ENCODE measurements around the gene ASPSCR1. TPM values are rescaled to one million over a fixed set of nuclear protein-coding genes. Genes with fewer than 3 reads are reported as not detected.

ASPSCR1 gene
- total RNA-seq, 2 experiments from 2014 or later, result 34.4 to 35.1 TPM

DNA sequence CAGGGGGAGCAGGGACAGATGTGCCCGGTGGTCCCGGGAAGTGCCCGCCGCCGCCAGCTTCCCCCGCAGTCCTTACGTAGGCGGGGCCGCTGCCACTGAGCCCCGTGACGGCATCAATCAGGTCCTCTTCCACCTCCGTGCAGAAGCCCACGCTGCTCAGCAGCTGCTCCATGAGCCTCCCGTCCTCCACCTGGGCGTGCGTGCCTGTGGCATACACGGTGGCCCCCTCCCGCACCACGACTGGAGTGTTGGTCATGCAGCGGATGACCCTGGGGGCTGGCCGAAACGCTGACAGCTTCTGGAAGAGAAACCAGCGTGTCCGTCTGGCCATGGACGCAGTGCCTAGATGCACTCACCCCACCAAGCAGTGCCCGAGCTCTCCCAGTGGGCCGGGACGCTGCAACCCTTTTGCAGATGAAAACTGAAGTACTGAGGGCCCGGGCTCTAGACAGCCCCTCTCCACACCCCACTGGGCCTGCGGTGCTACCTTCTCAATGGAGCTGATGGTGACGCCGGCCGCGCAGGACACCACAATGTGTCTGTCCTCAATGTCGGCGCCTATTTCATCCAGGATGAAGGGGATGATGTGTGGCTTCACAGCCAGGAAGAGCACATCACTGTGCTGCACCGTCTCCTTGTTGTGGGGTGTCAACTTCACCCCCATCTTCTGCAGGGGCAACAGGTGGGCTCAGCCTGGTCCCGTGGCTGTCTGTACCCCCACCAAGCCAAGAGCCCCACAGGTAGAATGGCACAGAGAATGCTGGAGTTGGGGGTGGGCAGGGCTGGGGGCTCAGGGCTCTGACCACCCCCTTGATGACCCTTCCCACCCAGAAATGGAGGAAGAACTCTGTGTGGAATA, 42.4 kb upstream of the ASPSCR1 start:
- H3K4me1 Mint-ChIP-seq, result peaks cover 19% of the 10 kb centered on the region
- peak overlapping the region; percentile 65 for H3K4me3 Mint-ChIP-seq
- ATAC-seq (ENCODE audit: low read depth) (no peak), DNase-seq (no peak)
- H3K9me3 Mint-ChIP-seq, result no peaks in the 10 kb centered on the region
- H3K27me3 Mint-ChIP-seq, result no peaks in the 10 kb centered on the region
- H3K27ac Mint-ChIP-seq, result no peak overlapping the region
- no peaks in the 10 kb centered on the region for H3K36me3 Mint-ChIP-seq
- POLR2A ChIA-PET, result interaction anchor here (0.6 to 1.5 kb wide), 2 partner anchors 9 to 223 kb away, joined by 5 to 7 read pairs; no protein-coding TSS in a partner anchor

DNA sequence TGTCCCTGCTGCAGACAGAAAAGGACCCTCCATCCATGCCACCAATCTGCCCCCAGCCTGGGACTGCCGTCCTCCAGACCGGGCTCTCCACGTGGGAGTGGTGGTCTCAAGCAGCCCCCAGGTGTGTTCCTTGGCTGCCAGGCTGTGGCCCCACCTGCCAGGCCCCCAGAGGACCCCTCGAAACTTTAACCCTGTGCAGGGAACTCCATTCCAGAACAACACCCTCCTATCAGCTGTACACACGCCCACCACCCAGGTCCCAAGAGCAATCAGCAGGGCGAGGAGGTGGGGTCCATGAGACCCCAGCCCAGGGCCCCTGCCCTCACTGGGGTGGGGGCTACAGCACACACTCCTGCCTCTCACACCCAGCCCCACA, 41.7 kb upstream of the ASPSCR1 start:
- H3K4me1 Mint-ChIP-seq, result peaks cover 19% of the 10 kb centered on the region
- ATAC-seq (ENCODE audit: low read depth) (no peak), DNase-seq (no peak)
- no peaks in the 10 kb centered on the region for H3K36me3 Mint-ChIP-seq
- no peaks in the 10 kb centered on the region for H3K9me3 Mint-ChIP-seq
- POLR2A ChIA-PET, result interaction anchor here (1.5 kb wide), 1 partner anchor 9 kb away, joined by 7 read pairs; no protein-coding TSS in a partner anchor
- peaks cover 2% of the 10 kb centered on the region for H3K27me3 Mint-ChIP-seq
- H3K4me3 Mint-ChIP-seq, result peak overlapping the region; percentile 65
- peak overlapping the region; percentile 42 for H3K27ac Mint-ChIP-seq

DNA sequence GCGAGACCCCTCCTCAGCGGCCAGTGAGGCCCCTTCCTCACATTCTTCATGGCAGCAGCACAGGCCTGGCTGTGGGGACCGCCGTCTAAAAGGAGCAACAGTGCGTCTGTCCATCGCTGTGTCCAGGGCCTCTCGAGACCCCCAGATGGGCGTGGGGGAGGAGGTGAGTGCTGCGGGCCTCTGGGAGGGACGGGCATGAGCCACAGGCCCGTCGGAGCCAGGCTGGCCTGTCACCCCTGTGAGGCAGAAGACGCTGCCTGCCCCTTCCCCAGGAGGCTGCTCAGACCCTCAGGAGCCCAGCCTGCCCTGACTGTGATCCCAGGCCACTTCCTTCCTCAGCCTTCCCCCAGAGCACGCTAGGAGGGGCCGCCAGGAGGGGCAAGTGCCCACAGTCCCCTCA, 38.2 kb upstream of the ASPSCR1 start:
- POLR2A ChIA-PET, result interaction anchor here (2.5 kb wide), 1 partner anchor 12 kb away, joined by 9 read pairs; the partner anchor contains the start of gene MAFG
- ATAC-seq (ENCODE audit: low read depth) (no peak), DNase-seq (no peak)
- Mint-ChIP-seq H3K4me1 (peaks cover 10% of the 10 kb centered on the region), H3K4me3 (no peak overlapping the region), H3K9me3 (no peaks in the 10 kb centered on the region), H3K27ac (no peak overlapping the region), H3K36me3 (no peaks in the 10 kb centered on the region), H3K27me3 (peaks cover 7% of the 10 kb centered on the region)

DNA sequence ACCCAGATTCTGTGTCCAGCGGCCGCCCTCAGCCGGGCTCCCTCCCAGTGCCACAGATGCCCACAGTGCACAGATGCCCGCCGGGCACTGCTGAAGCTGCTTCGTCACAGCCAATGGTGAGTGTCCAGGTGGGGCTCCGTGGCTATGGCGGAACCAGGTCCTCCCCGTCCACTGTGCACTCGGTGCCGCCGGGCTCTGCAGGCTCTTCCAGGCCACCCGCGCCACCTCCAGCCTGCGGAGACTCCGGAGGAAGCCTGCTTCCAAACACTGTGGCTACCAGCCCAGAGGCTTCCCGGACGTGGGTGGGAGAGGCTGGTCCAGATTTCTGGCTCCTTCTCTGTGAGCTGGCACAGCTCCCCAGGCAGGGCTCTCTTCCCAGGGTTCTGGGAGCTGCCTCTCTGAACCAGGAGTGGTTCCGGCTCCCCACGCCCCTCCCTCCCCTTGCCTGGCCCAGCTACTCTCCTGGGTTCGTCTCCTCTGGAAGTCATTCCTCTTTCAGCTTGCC, 37.5 kb upstream of the ASPSCR1 start:
- Mint-ChIP-seq H3K4me3 (no peak overlapping the region), H3K36me3 (no peaks in the 10 kb centered on the region), H3K27me3 (peaks cover 7% of the 10 kb centered on the region), H3K9me3 (no peaks in the 10 kb centered on the region), H3K27ac (no peak overlapping the region), H3K4me1 (peaks cover 10% of the 10 kb centered on the region)
- ATAC-seq (ENCODE audit: low read depth), result no peak
- DNase-seq, result no peak
- POLR2A ChIA-PET, result interaction anchor here (0.6 kb wide), 1 partner anchor 285 kb away, joined by 4 read pairs; no protein-coding TSS in a partner anchor

DNA sequence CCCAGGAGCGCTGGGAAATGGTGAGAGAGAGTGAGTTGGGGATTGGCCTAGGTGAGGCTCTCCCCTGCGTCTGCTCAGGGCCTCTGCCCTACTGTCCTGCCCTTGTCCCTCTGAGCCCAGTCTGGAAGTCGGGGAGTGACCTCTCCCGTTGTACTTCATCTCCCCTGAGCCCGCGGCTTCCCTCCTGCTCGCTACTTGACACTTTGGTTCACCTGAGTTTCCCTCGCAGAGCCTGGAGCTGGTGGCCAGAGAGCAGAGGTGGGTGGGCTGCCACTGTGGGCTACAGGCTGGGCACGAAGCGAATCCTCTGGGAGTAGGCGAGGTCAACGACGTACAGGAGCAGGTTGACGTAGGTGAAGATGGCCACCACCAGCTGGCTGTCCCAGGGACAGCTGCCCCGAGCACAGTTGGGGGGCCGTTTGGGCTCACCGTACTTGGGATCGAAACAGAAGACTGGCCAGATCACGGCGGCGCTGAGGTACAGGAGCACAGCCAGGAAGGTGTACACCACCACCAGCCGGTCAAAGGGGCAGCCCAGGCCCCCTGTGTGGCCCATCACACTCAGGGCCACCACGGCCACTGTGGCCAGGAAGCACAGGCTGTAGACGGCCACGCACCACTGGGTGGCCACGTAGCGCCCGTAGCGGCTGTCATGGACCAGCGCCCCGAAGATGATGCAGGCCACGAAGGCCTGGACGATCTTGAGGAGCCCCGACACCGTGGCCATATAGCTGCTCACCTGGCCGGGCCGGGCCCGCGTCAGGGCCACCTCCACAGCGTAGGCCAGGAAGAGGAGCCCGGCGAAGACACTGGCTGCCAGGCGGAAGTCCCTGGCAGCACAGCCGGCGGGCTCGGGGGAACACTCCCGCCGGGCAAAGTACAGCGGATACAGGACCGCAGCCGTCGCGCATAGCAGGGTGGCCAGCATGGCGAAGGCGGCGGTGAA, 36.6 kb upstream of the ASPSCR1 start:
- POLR2A ChIA-PET, result interaction anchor here (0.6 kb wide), 1 partner anchor 286 kb away, joined by 4 read pairs; no protein-coding TSS in a partner anchor
- H3K36me3 Mint-ChIP-seq, result no peaks in the 10 kb centered on the region
- peaks cover 9% of the 10 kb centered on the region for H3K4me1 Mint-ChIP-seq

DNA sequence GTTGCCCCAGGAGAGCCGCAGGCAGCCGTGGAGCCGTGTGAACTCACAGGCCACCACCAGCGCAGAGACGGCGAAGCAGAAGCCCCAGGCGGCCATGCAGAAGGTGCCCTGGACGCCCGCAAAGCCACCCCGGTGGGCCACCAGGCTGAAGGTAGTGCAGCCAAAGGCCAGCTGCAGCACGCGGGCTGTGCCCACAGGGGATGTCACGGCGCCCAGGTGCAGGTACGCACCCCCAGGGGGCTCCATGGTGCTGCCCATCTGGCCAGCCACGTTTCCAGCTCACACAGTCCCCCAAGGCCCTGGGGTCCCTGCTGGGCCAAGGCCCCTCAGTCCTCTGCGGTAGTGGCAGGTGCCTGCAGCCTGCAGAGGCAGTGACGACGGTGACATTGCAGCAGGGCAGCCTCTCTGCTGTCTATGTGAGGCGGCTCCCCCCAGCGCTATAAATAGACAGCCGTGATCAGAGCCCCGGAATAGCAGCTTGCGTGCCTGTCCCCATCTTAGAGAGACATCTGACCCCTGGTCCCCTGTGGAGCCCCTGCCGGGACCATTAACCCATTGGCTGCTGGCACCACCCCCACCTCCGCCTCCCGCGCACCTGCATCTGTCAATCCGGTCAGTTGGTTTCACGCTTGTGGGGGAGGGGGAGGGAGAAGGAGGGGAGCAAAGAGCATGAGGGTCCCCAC, 35.8 kb upstream of the ASPSCR1 start:
- ATAC-seq (ENCODE audit: low read depth) (no peak), DNase-seq (no peak)
- Mint-ChIP-seq H3K27ac (no peak overlapping the region), H3K27me3 (peaks cover 7% of the 10 kb centered on the region), H3K4me3 (no peak overlapping the region), H3K36me3 (no peaks in the 10 kb centered on the region), H3K9me3 (no peaks in the 10 kb centered on the region), H3K4me1 (peaks cover 6% of the 10 kb centered on the region)
- POLR2A ChIA-PET, result interaction anchor here (0.6 kb wide), 1 partner anchor 55 kb away, joined by 3 read pairs; no protein-coding TSS in a partner anchor

More for the DNA sequence above, 36.6 kb upstream of the ASPSCR1 start:
- no peak overlapping the region for H3K27ac Mint-ChIP-seq
- H3K4me3 Mint-ChIP-seq, result no peak overlapping the region
- H3K27me3 Mint-ChIP-seq, result peaks cover 7% of the 10 kb centered on the region
- DNase-seq, result no peak
- no peaks in the 10 kb centered on the region for H3K9me3 Mint-ChIP-seq
- ATAC-seq (ENCODE audit: low read depth), result no peak

DNA sequence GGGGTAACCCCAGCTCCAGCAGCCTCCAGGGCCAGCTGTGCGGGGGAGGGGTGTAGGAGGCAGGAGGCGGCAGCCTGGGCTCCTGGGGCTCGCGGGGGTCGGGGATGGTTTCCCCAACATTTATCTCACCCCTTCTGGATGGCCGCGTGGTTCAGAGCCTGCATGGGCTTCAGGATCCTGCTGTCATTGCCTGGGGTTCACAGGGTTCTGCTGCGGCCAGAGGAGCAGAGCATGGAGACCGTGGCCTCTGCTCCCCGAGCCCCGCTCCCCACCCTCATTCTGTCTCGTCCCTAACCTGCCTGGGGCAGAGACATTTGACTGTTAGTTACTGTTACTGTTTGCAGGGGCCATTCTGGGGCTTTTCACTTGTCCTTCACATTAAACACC, 35.3 kb upstream of the ASPSCR1 start:
- H3K27ac Mint-ChIP-seq, result no peak overlapping the region
- DNase-seq (no peak), ATAC-seq (ENCODE audit: low read depth) (no peak)
- H3K36me3 Mint-ChIP-seq, result no peaks in the 10 kb centered on the region
- no peaks in the 10 kb centered on the region for H3K9me3 Mint-ChIP-seq
- peaks cover 7% of the 10 kb centered on the region for H3K27me3 Mint-ChIP-seq
- H3K4me1 Mint-ChIP-seq, result peaks cover 6% of the 10 kb centered on the region
- POLR2A ChIA-PET, result interaction anchor here (0.6 kb wide), 1 partner anchor 55 kb away, joined by 3 read pairs; no protein-coding TSS in a partner anchor
- no peak overlapping the region for H3K4me3 Mint-ChIP-seq

DNA sequence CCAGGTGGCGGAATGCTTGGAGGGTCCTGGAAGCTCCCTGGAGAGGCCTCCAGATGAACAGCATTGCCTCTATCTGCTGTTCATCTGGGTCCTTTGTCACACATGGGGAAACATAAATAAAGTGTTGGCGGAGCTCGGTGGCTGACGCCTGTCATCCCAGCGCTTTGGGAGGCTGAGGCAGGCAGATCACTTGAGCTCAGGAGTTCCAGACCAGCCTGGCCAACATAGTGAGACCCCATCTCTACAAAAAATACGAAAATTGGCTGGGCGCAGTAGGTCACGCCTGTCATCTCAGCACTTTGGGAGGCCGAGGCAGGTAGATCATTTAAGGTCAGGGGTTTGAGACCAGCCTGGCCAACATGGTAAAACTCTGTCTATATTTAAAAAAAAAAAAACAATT, 32.6 kb upstream of the ASPSCR1 start:
- Mint-ChIP-seq H3K9me3 (no peaks in the 10 kb centered on the region), H3K27ac (no peak overlapping the region), H3K4me3 (no peak overlapping the region), H3K36me3 (no peaks in the 10 kb centered on the region), H3K4me1 (no peaks in the 10 kb centered on the region), H3K27me3 (peaks cover 7% of the 10 kb centered on the region)
- POLR2A ChIA-PET, result interaction anchor here (0.7 kb wide), 1 partner anchor 18 kb away, joined by 3 read pairs; no protein-coding TSS in a partner anchor
- no peak for ATAC-seq (ENCODE audit: low read depth)
- DNase-seq, result no peak

DNA sequence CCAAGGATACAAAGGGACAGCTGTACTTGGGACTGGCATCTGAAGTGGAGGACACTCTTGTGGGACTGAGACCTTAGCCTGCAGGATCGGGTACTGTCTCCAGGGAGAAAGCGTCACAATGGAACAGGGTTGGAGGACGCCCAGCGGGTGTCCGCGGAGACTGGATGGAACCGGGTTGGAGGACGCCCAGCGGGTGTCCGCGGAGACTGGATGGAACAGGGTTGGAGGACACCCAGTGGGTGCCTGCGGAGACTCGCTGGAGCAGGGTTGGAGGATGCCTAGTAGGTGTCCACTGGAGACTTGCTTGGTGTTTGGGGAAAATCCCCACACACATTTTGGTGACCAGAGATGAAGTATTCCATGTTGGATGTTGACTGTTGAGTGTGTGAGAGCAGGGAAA, 30.2 kb upstream of the ASPSCR1 start, which contains the start of gene MYADML2:
TSS of gene MYADML2 (minus strand) at position 45 of the 400 bp plus-strand sequence. CDS start 5,492 bp downstream, outside the sequence.
- ATAC-seq (ENCODE audit: low read depth), result no peak
- H3K4me1 Mint-ChIP-seq, result no peaks in the 10 kb centered on the region
- no peak within 1 kb of the TSS for H3K4me3 Mint-ChIP-seq
- no peaks in the 10 kb centered on the region for H3K9me3 Mint-ChIP-seq
- POLR2A ChIA-PET, result no interaction called here
- no peak within 1 kb of the TSS for H3K27ac Mint-ChIP-seq
- peaks cover 11% of the 10 kb centered on the region for H3K27me3 Mint-ChIP-seq
- no peaks in the 10 kb centered on the region for H3K36me3 Mint-ChIP-seq
- DNase-seq, result no peak

DNA sequence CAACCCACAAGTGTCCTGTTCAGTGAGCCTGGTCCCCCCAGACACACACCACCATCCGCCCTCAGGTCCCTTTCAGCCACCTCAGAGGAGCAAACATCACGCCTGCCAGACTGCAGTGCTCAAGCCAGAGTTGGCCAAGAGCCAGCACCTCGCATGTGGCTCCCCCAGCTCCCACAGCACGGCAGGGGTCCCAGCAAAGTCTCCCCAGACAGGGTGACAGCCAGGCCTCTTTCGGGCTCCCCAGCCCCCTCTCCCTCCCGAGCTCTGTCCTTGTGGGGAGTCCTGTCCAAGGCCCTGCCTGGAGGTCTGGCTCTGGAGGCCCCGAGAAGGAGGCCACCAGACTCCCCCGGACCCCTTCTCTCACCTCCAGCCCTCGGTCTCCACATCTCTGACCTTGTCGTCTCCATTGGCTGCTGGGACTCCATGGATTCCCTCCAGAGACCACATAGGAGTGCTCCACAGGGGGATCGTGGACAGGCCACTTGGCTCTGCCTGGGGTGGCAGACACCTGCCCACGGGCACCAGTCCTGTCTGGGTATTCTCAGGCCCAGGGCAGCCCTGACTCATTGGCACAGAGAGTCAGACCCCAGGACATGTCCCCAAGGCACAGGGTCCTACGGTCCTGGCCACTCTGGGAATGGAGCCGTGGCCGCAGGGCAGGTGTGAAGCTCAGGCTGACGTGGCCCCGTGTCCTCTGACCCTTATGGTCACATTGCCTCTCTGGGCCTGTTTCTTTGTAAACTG, 28.6 kb upstream of the ASPSCR1 start:
- DNase-seq (no peak), ATAC-seq (ENCODE audit: low read depth) (no peak)
- Mint-ChIP-seq H3K27me3 (peaks cover 11% of the 10 kb centered on the region), H3K4me1 (no peaks in the 10 kb centered on the region), H3K27ac (no peak overlapping the region), H3K9me3 (no peaks in the 10 kb centered on the region), H3K4me3 (no peak overlapping the region), H3K36me3 (no peaks in the 10 kb centered on the region)
- POLR2A ChIA-PET, result no interaction called here

DNA sequence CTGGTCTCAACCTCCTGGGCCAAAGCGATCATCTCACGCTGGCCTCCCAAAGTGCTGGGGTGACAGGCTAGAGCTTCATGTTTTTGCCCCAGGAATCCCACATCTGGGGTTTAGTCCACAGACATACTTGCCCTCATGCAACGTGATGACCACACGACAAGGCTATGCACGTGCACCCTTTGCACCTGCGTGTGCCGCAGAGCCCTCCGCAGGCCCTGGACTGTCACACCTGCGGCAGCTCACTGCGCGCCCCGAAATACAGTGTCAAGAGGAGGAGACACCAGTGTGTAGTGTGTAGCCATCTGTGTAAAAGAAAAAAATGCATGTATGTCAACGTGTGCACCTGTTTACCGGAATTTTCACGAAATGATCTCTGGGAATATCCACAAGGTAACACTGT, 26.9 kb upstream of the ASPSCR1 start:
- no peak for ATAC-seq (ENCODE audit: low read depth)
- H3K27ac Mint-ChIP-seq, result no peak overlapping the region
- no peaks in the 10 kb centered on the region for H3K36me3 Mint-ChIP-seq
- H3K9me3 Mint-ChIP-seq, result no peaks in the 10 kb centered on the region
- POLR2A ChIA-PET, result no interaction called here
- DNase-seq, result no peak
- H3K4me3 Mint-ChIP-seq, result no peak overlapping the region
- H3K27me3 Mint-ChIP-seq, result peaks cover 8% of the 10 kb centered on the region
- H3K4me1 Mint-ChIP-seq, result no peaks in the 10 kb centered on the region
